Measurements from ENCODE around the gene GNL3. TPM values are rescaled to one million over a fixed set of nuclear protein-coding genes. Genes with fewer than 3 reads are reported as not detected.

The GNL3 gene
- total RNA-seq, 1 experiment from 2014 or later, result 205 TPM

GRCh38 chr3:52684184-52684583, 1.6 kb upstream of the GNL3 start (continued):
- TF ChIP-seq, protein P1, sequence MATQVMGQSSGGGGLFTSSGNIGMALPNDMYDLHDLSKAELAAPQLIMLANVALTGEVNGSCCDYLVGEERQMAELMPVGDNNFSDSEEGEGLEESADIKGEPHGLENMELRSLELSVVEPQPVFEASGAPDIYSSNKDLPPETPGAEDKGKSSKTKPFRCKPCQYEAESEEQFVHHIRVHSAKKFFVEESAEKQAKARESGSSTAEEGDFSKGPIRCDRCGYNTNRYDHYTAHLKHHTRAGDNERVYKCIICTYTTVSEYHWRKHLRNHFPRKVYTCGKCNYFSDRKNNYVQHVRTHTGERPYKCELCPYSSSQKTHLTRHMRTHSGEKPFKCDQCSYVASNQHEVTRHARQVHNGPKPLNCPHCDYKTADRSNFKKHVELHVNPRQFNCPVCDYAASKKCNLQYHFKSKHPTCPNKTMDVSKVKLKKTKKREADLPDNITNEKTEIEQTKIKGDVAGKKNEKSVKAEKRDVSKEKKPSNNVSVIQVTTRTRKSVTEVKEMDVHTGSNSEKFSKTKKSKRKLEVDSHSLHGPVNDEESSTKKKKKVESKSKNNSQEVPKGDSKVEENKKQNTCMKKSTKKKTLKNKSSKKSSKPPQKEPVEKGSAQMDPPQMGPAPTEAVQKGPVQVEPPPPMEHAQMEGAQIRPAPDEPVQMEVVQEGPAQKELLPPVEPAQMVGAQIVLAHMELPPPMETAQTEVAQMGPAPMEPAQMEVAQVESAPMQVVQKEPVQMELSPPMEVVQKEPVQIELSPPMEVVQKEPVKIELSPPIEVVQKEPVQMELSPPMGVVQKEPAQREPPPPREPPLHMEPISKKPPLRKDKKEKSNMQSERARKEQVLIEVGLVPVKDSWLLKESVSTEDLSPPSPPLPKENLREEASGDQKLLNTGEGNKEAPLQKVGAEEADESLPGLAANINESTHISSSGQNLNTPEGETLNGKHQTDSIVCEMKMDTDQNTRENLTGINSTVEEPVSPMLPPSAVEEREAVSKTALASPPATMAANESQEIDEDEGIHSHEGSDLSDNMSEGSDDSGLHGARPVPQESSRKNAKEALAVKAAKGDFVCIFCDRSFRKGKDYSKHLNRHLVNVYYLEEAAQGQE (IDR thresholded peaks at IDR 0.05; ENCODE audit: low read depth), result no peak
- no peak for TF ChIP-seq ELF1 (IDR thresholded peaks at IDR 0.05; ENCODE audit: borderline replicate concordance, low read depth)
- no peak for TF ChIP-seq RAD21 (IDR thresholded peaks at IDR 0.05; ENCODE audit: low read depth)
- TF ChIP-seq CEBPB (IDR thresholded peaks at IDR 0.05; ENCODE audit: low read depth), result no peak
- TF ChIP-seq FOSL1 (IDR thresholded peaks at IDR 0.05; ENCODE audit: low read depth), result no peak

GRCh38 chr3:52685285-52685708, 535 bp upstream of the GNL3 start:
- ChIA-PET CTCF (no interaction called here), POLR2A (no interaction called here), RAD21 (ENCODE audit: low non-redundant PET in 1 of 2, low total read pairs in 2 of 2, uncharacterized antibody in 2 of 2, unreplicated experiment in 2 of 2) (no interaction called here)
- Histone ChIP-seq H3K4me1 (ENCODE audit: control insufficient read depth in 1 of 2, insufficient read depth in 2 of 2, low read length in 2 of 2) (peaks cover 13 to 29% of the 10 kb centered on the region in 2 experiments; a peak in 3 of 4 replicates), H3K9me3 (ENCODE audit: control insufficient read depth in 1 of 2, insufficient read depth in 1 of 2, low read depth in 1 of 2, low read length in 2 of 2) (no peaks in the 10 kb centered on the region), H3K9me2 (ENCODE audit: insufficient read depth) (no peaks in the 10 kb centered on the region), H2AFZ (ENCODE audit: low read depth, low read length, poor library complexity, severe bottlenecking) (no peak overlapping the region), H3K4me3 (replicated peaks in 1 of 2; ENCODE audit: low read depth in 1 of 2, low read length in 2 of 2) (peak overlapping the region; percentile 94 to 98), H3K27ac (ENCODE audit: low read depth, low read length) (peak overlapping the region; percentile 74), H3K9ac (ENCODE audit: low read length) (peak overlapping the region; percentile 97), H3K36me3 (ENCODE audit: control insufficient read depth in 1 of 2, insufficient read depth in 2 of 2, low read length in 2 of 2) (peaks cover 29 to 41% of the 10 kb centered on the region in 2 experiments), H3K27me3 (ENCODE audit: insufficient read depth, low read length) (no peaks in the 10 kb centered on the region), H4K20me1 (ENCODE audit: insufficient read depth) (no peaks in the 10 kb centered on the region; the same call in 1 of the 2 replicates), H3K4me2 (ENCODE audit: low read length) (peak overlapping the region; percentile 81), H3K79me2 (ENCODE audit: insufficient read depth, low read length) (peaks cover 86% of the 10 kb centered on the region)
- intact Hi-C loops (cut with micrococcal nuclease), result no loop called here
- TF ChIP-seq, protein P2, sequence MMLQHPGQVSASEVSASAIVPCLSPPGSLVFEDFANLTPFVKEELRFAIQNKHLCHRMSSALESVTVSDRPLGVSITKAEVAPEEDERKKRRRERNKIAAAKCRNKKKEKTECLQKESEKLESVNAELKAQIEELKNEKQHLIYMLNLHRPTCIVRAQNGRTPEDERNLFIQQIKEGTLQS (IDR thresholded peaks at IDR 0.05), result no peak
- TF ChIP-seq RAD21 (IDR thresholded peaks at IDR 0.05; ENCODE audit: low read depth), result no peak
- TF ChIP-seq, protein P1 (IDR thresholded peaks at IDR 0.05; ENCODE audit: low read depth), result no peak
- TF ChIP-seq CBX3 (IDR thresholded peaks at IDR 0.05; ENCODE audit: low read depth), result no peak
- TF ChIP-seq YY1 (IDR thresholded peaks at IDR 0.05; ENCODE audit: extremely low read depth, insufficient replicate concordance, low read depth, low read length), result no peak
- no peak for TF ChIP-seq TCF7L2 (IDR thresholded peaks at IDR 0.05; ENCODE audit: borderline replicate concordance, extremely low read depth, insufficient read depth, insufficient read length)
- TF ChIP-seq SP1 (IDR thresholded peaks at IDR 0.05; ENCODE audit: low read depth), result no peak
- TF ChIP-seq EGR1 (IDR thresholded peaks at IDR 0.05; ENCODE audit: low read depth), result no peak
- BruUV-seq (replicated peaks), result no TSS peak
- DNase-seq (ENCODE audit: low read depth, low spot score) (peak; percentile 35), ATAC-seq (peak; percentile 92)

Data from HCT116 (cell line).